ENCODE data around the gene C16orf87. TPM values are rescaled to one million over a fixed set of nuclear protein-coding genes. Genes with fewer than 3 reads are reported as not detected.

Gene C16orf87
- polyA plus RNA-seq, 1 donor (not counting 4 experiments of a cell fraction or from before 2014, with no cell fraction given): 10.2 TPM

DNA sequence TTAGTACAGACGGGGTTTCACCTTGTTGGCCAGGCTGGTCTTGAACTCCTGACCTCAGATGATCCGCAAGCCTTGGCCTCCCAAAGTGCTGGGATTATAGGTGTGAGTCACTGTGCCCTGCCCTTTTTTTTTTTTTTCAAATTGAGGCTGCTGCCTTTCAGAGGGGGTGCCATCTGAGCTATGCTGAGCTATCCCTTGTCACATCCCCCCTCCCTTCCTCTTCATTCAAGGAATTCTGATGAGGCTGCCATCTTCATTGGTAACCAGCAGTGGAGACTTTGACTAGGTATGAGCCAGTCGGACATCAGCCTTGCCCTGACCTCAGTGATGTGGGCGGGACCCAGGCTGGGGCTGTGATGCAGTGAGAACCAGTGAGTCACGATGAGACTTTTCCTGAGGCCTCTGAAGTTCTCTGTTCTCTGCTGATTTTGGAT, 28.8 kb upstream of the C16orf87 start:
- DNase-seq (ENCODE audit: low read depth, low spot score) (peak; percentile 79), FAIRE-seq (peak; percentile 92)
- H2AFZ ChIP-seq (ENCODE audit: control insufficient read depth, low read length): no peak overlapping the region
- H3K4me3 ChIP-seq (ENCODE audit: control insufficient read depth in 2 of 3, extremely low read depth in 1 of 3, insufficient read depth in 2 of 3, low read depth in 1 of 3, low read length in 3 of 3): no peak overlapping the region
- TF ChIP-seq EZH2 (IDR thresholded peaks at IDR 0.05; ENCODE audit: low read length): no peak
- TF ChIP-seq, protein P1, sequence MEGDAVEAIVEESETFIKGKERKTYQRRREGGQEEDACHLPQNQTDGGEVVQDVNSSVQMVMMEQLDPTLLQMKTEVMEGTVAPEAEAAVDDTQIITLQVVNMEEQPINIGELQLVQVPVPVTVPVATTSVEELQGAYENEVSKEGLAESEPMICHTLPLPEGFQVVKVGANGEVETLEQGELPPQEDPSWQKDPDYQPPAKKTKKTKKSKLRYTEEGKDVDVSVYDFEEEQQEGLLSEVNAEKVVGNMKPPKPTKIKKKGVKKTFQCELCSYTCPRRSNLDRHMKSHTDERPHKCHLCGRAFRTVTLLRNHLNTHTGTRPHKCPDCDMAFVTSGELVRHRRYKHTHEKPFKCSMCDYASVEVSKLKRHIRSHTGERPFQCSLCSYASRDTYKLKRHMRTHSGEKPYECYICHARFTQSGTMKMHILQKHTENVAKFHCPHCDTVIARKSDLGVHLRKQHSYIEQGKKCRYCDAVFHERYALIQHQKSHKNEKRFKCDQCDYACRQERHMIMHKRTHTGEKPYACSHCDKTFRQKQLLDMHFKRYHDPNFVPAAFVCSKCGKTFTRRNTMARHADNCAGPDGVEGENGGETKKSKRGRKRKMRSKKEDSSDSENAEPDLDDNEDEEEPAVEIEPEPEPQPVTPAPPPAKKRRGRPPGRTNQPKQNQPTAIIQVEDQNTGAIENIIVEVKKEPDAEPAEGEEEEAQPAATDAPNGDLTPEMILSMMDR (optimal IDR thresholded peaks at IDR 0.05 in 1 of 3, IDR thresholded peaks at IDR 0.05 in 1 of 3, conservative IDR thresholded peaks at IDR 0.05 in 1 of 3; ENCODE audit: extremely low read depth in 1 of 3, insufficient read depth in 2 of 3, low read length in 3 of 3): no peak
- H3K9ac ChIP-seq (ENCODE audit: control insufficient read depth, extremely low read depth, insufficient read depth, low read length): no peak overlapping the region
- H3K9me3 ChIP-seq (ENCODE audit: control insufficient read depth, low read depth, low read length): no peaks in the 10 kb centered on the region
- no peaks in the 10 kb centered on the region for H3K79me2 ChIP-seq (ENCODE audit: control insufficient read depth, insufficient read depth, low read length)
- peak overlapping the region; percentile 41 for H3K27ac ChIP-seq (ENCODE audit: control insufficient read depth, insufficient read depth, low read length)
- no peaks in the 10 kb centered on the region for H3K36me3 ChIP-seq (ENCODE audit: control insufficient read depth in 2 of 2, extremely low read depth in 1 of 2, insufficient read depth in 2 of 2, low read length in 2 of 2)
- H3K9me1 ChIP-seq (ENCODE audit: control insufficient read depth, extremely low read depth, insufficient read depth, low read length): no peaks in the 10 kb centered on the region
- peak overlapping the region; percentile 23 for H3K4me2 ChIP-seq (ENCODE audit: control insufficient read depth, extremely low read depth, insufficient read depth, low read depth, low read length)
- H3K4me1 ChIP-seq (ENCODE audit: control insufficient read depth, extremely low read depth, insufficient read depth, low read length): peaks cover 18% of the 10 kb centered on the region
- dilution Hi-C loops (cut with MboI; ENCODE audit: extremely low pct_ligation_motif_present, low sequenced_read_pairs): no loop called here
- no peaks in the 10 kb centered on the region for H4K20me1 ChIP-seq (ENCODE audit: control insufficient read depth, extremely low read depth, insufficient read depth, low read length)
- H3K27me3 ChIP-seq (ENCODE audit: control insufficient read depth, extremely low read depth, insufficient read depth, low read length): no peaks in the 10 kb centered on the region

- Histone ChIP-seq H3K4me2 (ENCODE audit: control insufficient read depth, extremely low read depth, insufficient read depth, low read depth, low read length) (no peak overlapping the region), H3K4me1 (ENCODE audit: control insufficient read depth, extremely low read depth, insufficient read depth, low read length) (peaks cover 13% of the 10 kb centered on the region), H3K27me3 (ENCODE audit: control insufficient read depth, extremely low read depth, insufficient read depth, low read length) (no peaks in the 10 kb centered on the region), H3K4me3 (ENCODE audit: control insufficient read depth in 2 of 3, extremely low read depth in 1 of 3, insufficient read depth in 2 of 3, low read depth in 1 of 3, low read length in 3 of 3) (no peak overlapping the region), H3K27ac (ENCODE audit: control insufficient read depth, insufficient read depth, low read length) (no peak overlapping the region), H2AFZ (ENCODE audit: control insufficient read depth, low read length) (no peak overlapping the region), H3K9ac (ENCODE audit: control insufficient read depth, extremely low read depth, insufficient read depth, low read length) (no peak overlapping the region), H3K79me2 (ENCODE audit: control insufficient read depth, insufficient read depth, low read length) (no peaks in the 10 kb centered on the region), H4K20me1 (ENCODE audit: control insufficient read depth, extremely low read depth, insufficient read depth, low read length) (no peaks in the 10 kb centered on the region), H3K9me1 (ENCODE audit: control insufficient read depth, extremely low read depth, insufficient read depth, low read length) (no peaks in the 10 kb centered on the region), H3K36me3 (ENCODE audit: control insufficient read depth in 2 of 2, extremely low read depth in 1 of 2, insufficient read depth in 2 of 2, low read length in 2 of 2) (no peaks in the 10 kb centered on the region), H3K9me3 (ENCODE audit: control insufficient read depth, low read depth, low read length) (no peaks in the 10 kb centered on the region)
- FAIRE-seq (no peak), DNase-seq (ENCODE audit: low read depth, low spot score) (no peak)
- dilution Hi-C loops (cut with MboI; ENCODE audit: extremely low pct_ligation_motif_present, low sequenced_read_pairs): no loop called here
- TF ChIP-seq, protein P1 (optimal IDR thresholded peaks at IDR 0.05 in 1 of 3, IDR thresholded peaks at IDR 0.05 in 1 of 3, conservative IDR thresholded peaks at IDR 0.05 in 1 of 3; ENCODE audit: extremely low read depth in 1 of 3, insufficient read depth in 2 of 3, low read length in 3 of 3): no peak
- no peak for TF ChIP-seq EZH2 (IDR thresholded peaks at IDR 0.05; ENCODE audit: low read length)
Observed at GRCh38 chr16:46858151-46858550, 27.2 kb upstream of the C16orf87 start.
